ENCODE measurements around the gene N4BP2L2. TPM values are rescaled to one million over a fixed set of nuclear protein-coding genes. Genes with fewer than 3 reads are reported as not detected.

The N4BP2L2 gene
- total RNA-seq, 1 donor from 2014 or later, result 168 TPM

DNA sequence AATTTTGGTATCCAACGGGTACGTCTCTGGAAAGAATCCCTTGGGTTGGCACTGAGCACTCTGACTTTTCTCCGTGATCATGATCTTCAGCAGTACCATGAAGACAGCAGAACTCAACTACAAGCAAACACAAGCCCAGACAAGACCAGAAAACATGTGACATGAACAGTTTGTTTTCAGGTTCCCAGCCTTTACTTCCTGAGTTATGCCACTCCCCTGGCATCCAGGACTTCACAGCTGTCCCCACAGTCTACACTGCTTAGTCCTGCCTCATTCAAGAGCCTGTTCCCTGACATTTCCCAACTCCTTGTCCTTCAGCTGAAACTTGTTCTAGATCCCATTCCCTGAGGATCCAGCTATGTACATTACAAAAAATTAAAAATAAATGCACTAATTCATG is 105.7 kb downstream of the N4BP2L2 start:
- no peak for TF ChIP-seq CTCF (IDR thresholded peaks at IDR 0.05; ENCODE audit: unreplicated experiment)
- no peak overlapping the region for H3K27ac Mint-ChIP-seq
- H3K36me3 Mint-ChIP-seq, result peaks cover 2% of the 10 kb centered on the region
- peaks cover 6% of the 10 kb centered on the region for H3K4me1 Mint-ChIP-seq
- no peak overlapping the region for H3K4me3 Mint-ChIP-seq
- H3K9me3 Mint-ChIP-seq, result no peaks in the 10 kb centered on the region
- H3K27me3 Mint-ChIP-seq (ENCODE audit: low read depth), result no peaks in the 10 kb centered on the region
- no peak for DNase-seq (ENCODE audit: low spot score in 2 of 2, unreplicated experiment in 2 of 2)

GRCh38 chr13:32431361-32431760 is 107.2 kb downstream of the N4BP2L2 start:
- no peak overlapping the region for H3K4me3 Mint-ChIP-seq
- peaks cover 2% of the 10 kb centered on the region for H3K36me3 Mint-ChIP-seq
- no peaks in the 10 kb centered on the region for H3K9me3 Mint-ChIP-seq
- H3K4me1 Mint-ChIP-seq, result peaks cover 12% of the 10 kb centered on the region
- no peak for TF ChIP-seq CTCF (IDR thresholded peaks at IDR 0.05; ENCODE audit: unreplicated experiment)
- H3K27me3 Mint-ChIP-seq (ENCODE audit: low read depth), result peaks cover 6% of the 10 kb centered on the region
- no peak for DNase-seq (ENCODE audit: low spot score in 2 of 2, unreplicated experiment in 2 of 2)
- no peak overlapping the region for H3K27ac Mint-ChIP-seq

DNA sequence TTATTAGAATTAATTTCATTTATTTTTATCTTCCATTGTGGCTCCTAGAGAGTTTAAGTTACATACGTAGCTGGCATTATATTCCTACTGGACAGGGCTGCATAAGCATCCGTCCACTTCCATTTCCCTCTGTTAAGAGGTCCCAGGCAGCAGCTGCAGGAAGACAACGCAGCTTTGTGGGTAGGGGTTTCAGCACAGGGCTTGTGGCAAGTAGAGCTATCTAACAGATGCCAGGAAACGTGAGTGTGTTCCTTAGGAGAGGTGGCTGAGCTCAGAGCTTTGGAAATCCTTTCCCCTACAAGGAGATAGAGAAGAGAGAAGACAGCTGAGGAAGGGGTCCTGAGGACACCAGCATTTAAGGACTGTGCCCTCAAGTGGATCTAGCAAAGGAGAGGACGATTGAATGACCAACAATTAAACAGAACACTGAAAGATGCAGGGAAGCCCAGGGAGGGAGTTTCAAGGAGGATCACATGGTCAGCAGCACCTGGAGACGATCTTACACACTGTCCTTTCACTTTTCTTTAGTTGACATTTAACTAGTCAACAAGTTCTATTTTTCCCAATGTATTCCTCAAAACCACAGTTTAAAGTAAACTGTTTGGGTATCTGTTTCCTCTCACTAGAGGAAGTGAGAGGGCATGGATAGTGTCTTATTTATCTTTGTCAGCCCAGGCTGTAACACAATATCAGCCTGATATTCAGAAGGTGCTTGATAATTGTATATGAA is 108.4 kb downstream of the N4BP2L2 start:
- Mint-ChIP-seq H3K36me3 (no peaks in the 10 kb centered on the region), H3K4me3 (no peak overlapping the region), H3K4me1 (peaks cover 17% of the 10 kb centered on the region), H3K27me3 (ENCODE audit: low read depth) (peaks cover 11% of the 10 kb centered on the region), H3K27ac (no peak overlapping the region), H3K9me3 (no peaks in the 10 kb centered on the region)
- no peak for TF ChIP-seq CTCF (IDR thresholded peaks at IDR 0.05; ENCODE audit: unreplicated experiment)
- no peak for DNase-seq (ENCODE audit: low spot score in 2 of 2, unreplicated experiment in 2 of 2)

DNA sequence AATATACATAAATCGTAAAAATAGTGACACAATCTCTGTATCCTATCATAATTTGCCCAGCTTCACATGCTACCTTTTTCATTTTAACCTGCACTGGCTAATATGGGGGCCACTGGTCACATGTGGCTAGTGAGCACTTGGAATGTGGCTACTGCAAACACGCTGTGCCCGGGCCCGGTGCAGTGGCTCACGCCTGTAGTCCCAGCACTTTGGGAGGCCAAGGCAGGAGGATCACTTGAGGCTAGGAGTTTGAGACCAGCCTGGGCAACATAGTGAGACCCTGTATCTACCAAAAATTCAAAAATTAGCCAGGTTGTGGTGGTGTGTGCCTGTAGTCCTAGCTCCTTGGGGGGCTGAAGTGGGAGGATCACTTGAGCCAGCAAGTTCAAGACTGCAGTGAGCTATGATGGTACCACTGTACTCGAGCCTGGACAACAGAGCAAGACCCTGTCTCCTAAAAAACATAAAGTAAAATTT is 109.1 kb downstream of the N4BP2L2 start:
- no peak for TF ChIP-seq CTCF (IDR thresholded peaks at IDR 0.05; ENCODE audit: unreplicated experiment)
- no peak overlapping the region for H3K27ac Mint-ChIP-seq

DNA sequence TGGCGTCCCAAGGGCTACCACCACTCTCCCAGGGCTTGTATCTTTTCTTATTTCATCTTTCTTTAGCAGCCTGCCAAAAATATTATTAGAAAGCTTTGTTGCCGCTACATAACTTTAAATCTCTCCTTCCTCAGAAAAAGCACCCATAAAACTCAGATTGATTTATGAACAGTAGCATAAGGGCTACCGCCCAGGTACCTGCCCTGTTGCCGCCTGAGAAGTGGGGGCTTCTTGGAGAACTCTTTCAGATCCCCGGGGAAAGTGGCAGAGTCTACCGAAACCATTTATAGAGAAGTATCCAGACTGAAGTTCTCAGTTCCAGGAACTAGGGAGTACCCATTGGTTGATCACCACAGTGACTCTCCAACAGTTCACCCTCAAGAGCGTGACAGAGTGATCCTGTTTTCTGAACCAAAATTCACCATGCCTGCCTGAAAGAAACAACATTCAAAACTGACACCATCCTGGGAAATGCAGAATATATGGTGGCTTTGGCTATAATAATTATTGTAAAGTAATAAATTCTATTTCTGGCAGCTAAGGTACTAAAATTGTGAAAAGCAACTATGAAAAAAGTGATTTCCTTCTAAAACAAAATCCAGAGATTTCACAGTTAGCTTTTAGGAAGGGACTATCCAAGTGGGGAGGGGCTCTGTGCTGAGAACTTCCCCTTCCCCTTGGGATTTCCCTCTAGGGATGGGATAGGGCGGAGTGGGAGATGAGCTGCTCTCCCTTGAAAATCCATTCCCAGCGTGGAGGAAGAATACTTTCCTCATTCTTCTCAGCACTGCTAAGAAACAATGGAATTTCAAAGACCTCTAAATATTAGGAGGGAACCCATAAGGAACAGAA is 109.8 kb downstream of the N4BP2L2 start:
- TF ChIP-seq CTCF (IDR thresholded peaks at IDR 0.05; ENCODE audit: unreplicated experiment), result no peak
- H3K27ac Mint-ChIP-seq, result peak overlapping the region; percentile 86
- peaks cover 4% of the 10 kb centered on the region for H3K36me3 Mint-ChIP-seq
- H3K9me3 Mint-ChIP-seq, result peaks cover 3% of the 10 kb centered on the region
- peaks cover 17% of the 10 kb centered on the region for H3K4me1 Mint-ChIP-seq
- no peak for DNase-seq (ENCODE audit: low spot score in 2 of 2, unreplicated experiment in 2 of 2)
- H3K27me3 Mint-ChIP-seq (ENCODE audit: low read depth), result peaks cover 11% of the 10 kb centered on the region
- H3K4me3 Mint-ChIP-seq, result peak overlapping the region; percentile 79

More for the DNA sequence above, 109.1 kb downstream of the N4BP2L2 start:
- DNase-seq (ENCODE audit: low spot score in 2 of 2, unreplicated experiment in 2 of 2), result no peak
- H3K36me3 Mint-ChIP-seq, result no peaks in the 10 kb centered on the region
- H3K4me3 Mint-ChIP-seq, result no peak overlapping the region
- no peaks in the 10 kb centered on the region for H3K9me3 Mint-ChIP-seq
- H3K27me3 Mint-ChIP-seq (ENCODE audit: low read depth), result peaks cover 11% of the 10 kb centered on the region
- H3K4me1 Mint-ChIP-seq, result peaks cover 17% of the 10 kb centered on the region
